Astrocyte (in vitro differentiated cells and primary cell): Measurements from ENCODE around the gene UBXN1. TPM values are rescaled to one million over a fixed set of nuclear protein-coding genes. Genes with fewer than 3 reads are reported as not detected.

ENCODE experiments used
- DNase-seq: peaks from one replicate; pipeline ENCODE4 v3.0.0-alpha.2; 2010; ENCODE audit warnings: low read depth
- FAIRE-seq: peaks from 2 replicates; lab custom pipeline; 2011; peaks lifted over from hg19 to GRCh38; lab: Jason Lieb, UNC
- H2AFZ ChIP-seq: 2 replicates; pipeline ENCODE4 v1.6.0; 2012; ENCODE audit warnings: low read depth, low read length, inconsistent platforms
- H3K27ac ChIP-seq: 2 replicates; pipeline ENCODE4 v1.5.1; 2011; ENCODE audit warnings: low read depth, low read length, inconsistent platforms
- H3K27me3 ChIP-seq: 2 replicates; pipeline ENCODE4 v1.6.0; 2011; ENCODE audit warnings: low read length, inconsistent platforms; ENCODE audit not compliant: insufficient read depth
- H3K36me3 ChIP-seq: 2 replicates; pipeline ENCODE4 v1.5.1; 2011; ENCODE audit warnings: low read length, inconsistent platforms; ENCODE audit not compliant: insufficient read depth
- H3K4me1 ChIP-seq: 2 replicates; pipeline ENCODE4 v1.5.1; 2011; ENCODE audit warnings: low read length, inconsistent platforms; ENCODE audit not compliant: insufficient read depth
- H3K4me2 ChIP-seq: 2 replicates; pipeline ENCODE4 v1.6.0; 2012; ENCODE audit warnings: low read length, inconsistent platforms
- H3K4me3 ChIP-seq: 2 replicates; pipeline ENCODE4 v1.5.1; 2011; ENCODE audit warnings: low read depth, mild to moderate bottlenecking, low read length, inconsistent platforms; ENCODE audit not compliant: insufficient read depth
- H3K79me2 ChIP-seq: 2 replicates; pipeline ENCODE4 v1.6.0; 2012; ENCODE audit warnings: mild to moderate bottlenecking, low read length, inconsistent platforms; ENCODE audit not compliant: insufficient read depth
- H3K9ac ChIP-seq: 2 replicates; pipeline ENCODE4 v1.6.0; 2012; ENCODE audit warnings: mild to moderate bottlenecking, low read length, inconsistent platforms
- H3K9me3 ChIP-seq: 2 replicates; pipeline ENCODE4 v1.5.1; 2012; ENCODE audit warnings: low read depth, mild to moderate bottlenecking, low read length, inconsistent platforms; ENCODE audit not compliant: insufficient read depth
- H4K20me1 ChIP-seq: 2 replicates; pipeline ENCODE4 v1.6.0; 2012; ENCODE audit warnings: low read length, inconsistent platforms; ENCODE audit not compliant: insufficient read depth
- H3K27ac Mint-ChIP-seq: one replicate; pipeline ENCODE4 v1.8.0; 2021; ENCODE audit warnings: mild to moderate bottlenecking, mixed read lengths; ENCODE audit not compliant: unreplicated experiment
- H3K27me3 Mint-ChIP-seq: one replicate; pipeline ENCODE4 v1.8.0; 2021; ENCODE audit warnings: low read depth, mixed read lengths; ENCODE audit not compliant: unreplicated experiment
- H3K36me3 Mint-ChIP-seq: one replicate; pipeline ENCODE4 v1.8.0; 2021; ENCODE audit warnings: low read depth, mixed read lengths; ENCODE audit not compliant: unreplicated experiment
- H3K4me1 Mint-ChIP-seq: one replicate; pipeline ENCODE4 v1.8.0; 2021; ENCODE audit warnings: low read depth, mixed read lengths; ENCODE audit not compliant: unreplicated experiment
- H3K4me3 Mint-ChIP-seq: one replicate; pipeline ENCODE4 v1.8.0; 2021; ENCODE audit warnings: mild to moderate bottlenecking, moderate library complexity, mixed read lengths; ENCODE audit not compliant: unreplicated experiment
- H3K9me3 Mint-ChIP-seq: one replicate; pipeline ENCODE4 v1.8.0; 2021; ENCODE audit warnings: mild to moderate bottlenecking, mixed read lengths; ENCODE audit not compliant: unreplicated experiment
- CTCF ChIP-seq: IDR thresholded peaks from 2 replicates; pipeline ENCODE4 v1.5.1; 2011; ENCODE audit warnings: low read depth, mild to moderate bottlenecking, inconsistent platforms, low read length, moderate library complexity; ENCODE audit not compliant: insufficient read depth
- EZH2 ChIP-seq: IDR thresholded peaks from 2 replicates; pipeline ENCODE4 v1.6.1; 2012; ENCODE audit warnings: mild to moderate bottlenecking, low read length, inconsistent platforms; ENCODE audit not compliant: insufficient read depth
- total RNA-seq: library from RNA; stranded (reverse); gene quantifications from 2 replicates; pipeline ENCODE4 v1.2.1, GENCODE V29; 2021

The UBXN1 gene
- total RNA-seq, 1 donor from 2014 or later: 80.0 TPM

GRCh38 chr11:62689421-62690183, 10.7 kb upstream of the UBXN1 start, which contains the start of gene LRRN4CL:
Gene LRRN4CL, minus strand, starts transcription at chr11:62689530. Its CDS starts 1,022 bp downstream, at chr11:62688508.
- no peaks in the 10 kb centered on the region for H3K79me2 ChIP-seq
- H4K20me1 ChIP-seq: no peaks in the 10 kb centered on the region
- no peak for TF ChIP-seq CTCF
- no peaks in the 10 kb centered on the region for H3K9me3 ChIP-seq
- Mint-ChIP-seq H3K4me1 (peaks cover 13% of the 10 kb centered on the region), H3K9me3 (no peaks in the 10 kb centered on the region), H3K4me3 (peak within 1 kb of the TSS; percentile 17), H3K27ac (peak within 1 kb of the TSS; percentile 69), H3K36me3 (peaks cover 6% of the 10 kb centered on the region), H3K27me3 (no peaks in the 10 kb centered on the region)
- H3K4me2 ChIP-seq: peak within 1 kb of the TSS; percentile 73
- peaks cover 3% of the 10 kb centered on the region for H3K27me3 ChIP-seq
- H3K4me1 ChIP-seq: peaks cover 13% of the 10 kb centered on the region
- H3K9ac ChIP-seq: peak within 1 kb of the TSS; percentile 14
- no peak within 1 kb of the TSS for H3K4me3 ChIP-seq
- DNase-seq (peak; percentile 88), FAIRE-seq (peak; percentile 32)
- H2AFZ ChIP-seq: peak within 1 kb of the TSS; percentile 73
- H3K27ac ChIP-seq: peak within 1 kb of the TSS; percentile 19
- peaks cover 14% of the 10 kb centered on the region for H3K36me3 ChIP-seq

- H3K27ac ChIP-seq: no peak overlapping the region
- no peaks in the 10 kb centered on the region for H3K9me3 ChIP-seq
- Mint-ChIP-seq H3K27ac (no peak overlapping the region), H3K4me1 (peaks cover 13% of the 10 kb centered on the region), H3K9me3 (no peaks in the 10 kb centered on the region), H3K27me3 (no peaks in the 10 kb centered on the region), H3K36me3 (peaks cover 6% of the 10 kb centered on the region), H3K4me3 (no peak overlapping the region)
- no peak overlapping the region for H3K4me3 ChIP-seq
- H3K27me3 ChIP-seq: peaks cover 3% of the 10 kb centered on the region
- H3K4me2 ChIP-seq: peak overlapping the region; percentile 73
- H3K79me2 ChIP-seq: no peaks in the 10 kb centered on the region
- peaks cover 14% of the 10 kb centered on the region for H3K36me3 ChIP-seq
- FAIRE-seq: no peak
- no peak for DNase-seq
- H2AFZ ChIP-seq: peak overlapping the region; percentile 73
- H4K20me1 ChIP-seq: no peaks in the 10 kb centered on the region
- peaks cover 13% of the 10 kb centered on the region for H3K4me1 ChIP-seq
- TF ChIP-seq CTCF (no peak), EZH2 (peak; percentile 1)
- no peak overlapping the region for H3K9ac ChIP-seq
Measured at GRCh38 chr11:62688491-62688890, 9.6 kb upstream of the UBXN1 start.
